WTC11 (cell line): Measurements from ENCODE around the gene ACTN1. TPM values are rescaled to one million over a fixed set of nuclear protein-coding genes. Genes with fewer than 3 reads are reported as not detected.

Source experiments
- ATAC-seq: fragments of 200-7000 bp; cut with Tn5 transposase; 2 replicates; pipeline ENCODE4 v1.10.0; 2021; ENCODE audit warnings: mild to moderate bottlenecking, moderate library complexity
- CTCF ChIA-PET: fragments of 300-600 bp; sonication (Branson Sonifier 250); formaldehyde crosslinking; loops from one replicate; lab custom pipeline; 2021; ENCODE audit warnings: antibody characterized with exemption; lab: Charles Lee
- POLR2A ChIA-PET: fragments of 350-600 bp; sonication (Branson Sonifier 250); formaldehyde crosslinking; loops from one replicate; lab custom pipeline; 2021; ENCODE audit warnings: antibody characterized with exemption; lab: Charles Lee
- DNase-seq: peaks from one replicate; pipeline ENCODE4 v3.0.0; 2021; ENCODE audit warnings: low spot score
- H3K27ac Mint-ChIP-seq: 2 replicates; pipeline ENCODE4 v1.8.0; 2021; ENCODE audit warnings: mixed read lengths
- H3K27me3 Mint-ChIP-seq: 2 replicates; pipeline ENCODE4 v1.8.0; 2021; ENCODE audit warnings: low read depth, mild to moderate bottlenecking, moderate library complexity, mixed read lengths
- H3K36me3 Mint-ChIP-seq: 2 replicates; pipeline ENCODE4 v1.8.0; 2021; ENCODE audit warnings: mixed read lengths
- H3K4me1 Mint-ChIP-seq: 2 replicates; pipeline ENCODE4 v1.8.0; 2022; ENCODE audit warnings: mixed read lengths
- H3K4me3 Mint-ChIP-seq: 2 replicates; pipeline ENCODE4 v1.8.0; 2021; ENCODE audit warnings: mild to moderate bottlenecking, moderate library complexity, mixed read lengths
- H3K9me3 Mint-ChIP-seq: 2 replicates; pipeline ENCODE4 v1.8.0; 2021; ENCODE audit warnings: mixed read lengths
- ARID4B ChIP-seq: sonication (generic); formaldehyde crosslinking; IDR thresholded peaks from 2 replicates; pipeline ENCODE4 v1.8.0; 2023; ENCODE audit warnings: missing genetic modification reagents, mild to moderate bottlenecking, borderline replicate concordance
- CDX4 ChIP-seq: fragments of 250-450 bp; sonication (Bioruptor Pico); IDR thresholded peaks from 2 replicates; pipeline ENCODE4 v1.9.0; 2021; ENCODE audit warnings: moderate library complexity, mild to moderate bottlenecking, inconsistent platforms, borderline replicate concordance
- CREB1 ChIP-seq: sonication (generic); formaldehyde crosslinking; IDR thresholded peaks from 2 replicates; pipeline ENCODE4 v1.8.0; 2023; ENCODE audit warnings: mild to moderate bottlenecking, missing genetic modification reagents
- CTCF ChIP-seq: fragments of 200-600 bp; IDR thresholded peaks from 2 replicates; pipeline ENCODE4 v1.8.0; 2022; ENCODE audit warnings: antibody characterized with exemption
- E2F1 ChIP-seq: sonication (generic); formaldehyde crosslinking; IDR thresholded peaks from 2 replicates; pipeline ENCODE4 v1.8.0; 2022; ENCODE audit warnings: mild to moderate bottlenecking, missing genetic modification reagents
- EMX1 ChIP-seq: fragments of 250-450 bp; sonication (Bioruptor Pico); IDR thresholded peaks from 2 replicates; pipeline ENCODE4 v1.8.0; 2021; ENCODE audit warnings: mild to moderate bottlenecking
- ESRRA ChIP-seq: sonication (generic); formaldehyde crosslinking; IDR thresholded peaks from 2 replicates; pipeline ENCODE4 v1.8.1; 2022; ENCODE audit warnings: mild to moderate bottlenecking, missing genetic modification reagents, borderline replicate concordance
- GTF2I ChIP-seq: fragments of 250-450 bp; sonication (Bioruptor Pico); conservative IDR thresholded peaks from 2 replicates; pipeline ENCODE4 v1.4.0; 2021; ENCODE audit warnings: mild to moderate bottlenecking
- JUN ChIP-seq: sonication (generic); formaldehyde crosslinking; IDR thresholded peaks from 2 replicates; pipeline ENCODE4 v1.8.0; 2023; ENCODE audit warnings: mild to moderate bottlenecking, missing genetic modification reagents
- NFE2L1 ChIP-seq: sonication (generic); formaldehyde crosslinking; IDR thresholded peaks from 2 replicates; pipeline ENCODE4 v1.8.1; 2023; ENCODE audit warnings: missing genetic modification reagents
- SMAD3 ChIP-seq: sonication (generic); formaldehyde crosslinking; IDR thresholded peaks from 2 replicates; pipeline ENCODE4 v1.8.0; 2022; ENCODE audit warnings: missing genetic modification reagents, mild to moderate bottlenecking, borderline replicate concordance
- TCF7 ChIP-seq: sonication (generic); formaldehyde crosslinking; IDR thresholded peaks from 2 replicates; pipeline ENCODE4 v1.8.0; 2022; ENCODE audit warnings: mild to moderate bottlenecking, low read depth, missing genetic modification reagents, moderate library complexity
- TEAD1 ChIP-seq: sonication (generic); formaldehyde crosslinking; IDR thresholded peaks from 2 replicates; pipeline ENCODE4 v1.8.0; 2022; ENCODE audit warnings: mild to moderate bottlenecking, missing genetic modification reagents
- ZBTB21 ChIP-seq: sonication (generic); formaldehyde crosslinking; IDR thresholded peaks from 2 replicates; pipeline ENCODE4 v1.8.1; 2023; ENCODE audit warnings: mild to moderate bottlenecking, missing genetic modification reagents, borderline replicate concordance
- ZMAT4 ChIP-seq: fragments of 250-450 bp; sonication (Bioruptor Pico); IDR thresholded peaks from 2 replicates; pipeline ENCODE4 v1.9.0; 2021; ENCODE audit warnings: mild to moderate bottlenecking
- ZNF121 ChIP-seq: sonication (generic); formaldehyde crosslinking; IDR thresholded peaks from 2 replicates; pipeline ENCODE4 v1.8.0; 2023; ENCODE audit warnings: missing genetic modification reagents
- ZNF263 ChIP-seq: sonication (generic); formaldehyde crosslinking; IDR thresholded peaks from 2 replicates; pipeline ENCODE4 v1.8.1; 2022; ENCODE audit warnings: low read depth, mild to moderate bottlenecking, moderate library complexity, missing genetic modification reagents
- ZNF317 ChIP-seq: sonication (generic); formaldehyde crosslinking; IDR thresholded peaks from 2 replicates; pipeline ENCODE4 v1.8.1; 2023; ENCODE audit warnings: low read depth, mild to moderate bottlenecking, moderate library complexity, missing genetic modification reagents, borderline replicate concordance
- total RNA-seq: library from RNA; stranded (reverse); gene quantifications from 3 replicates; pipeline ENCODE4 v1.2.3, GENCODE V29; 2021
- TF ChIP-seq, protein P1 (sequence below): sonication (generic); formaldehyde crosslinking; IDR thresholded peaks from 2 replicates; pipeline ENCODE4 v1.8.1; 2023; ENCODE audit warnings: mild to moderate bottlenecking, moderate library complexity, missing genetic modification reagents

The ACTN1 gene
- total RNA-seq, 1 experiment from 2014 or later = 196 TPM

- no peak for DNase-seq
- ChIA-PET CTCF (no interaction called here), POLR2A (no interaction called here)
- Mint-ChIP-seq H3K4me3 (no peak overlapping the region), H3K4me1 (no peaks in the 10 kb centered on the region), H3K36me3 (peaks cover 77% of the 10 kb centered on the region), H3K27ac (no peak overlapping the region), H3K27me3 (no peaks in the 10 kb centered on the region; the same call in 1 of the 2 replicates), H3K9me3 (no peaks in the 10 kb centered on the region)
- no peak for TF ChIP-seq ZNF317
- TF ChIP-seq CDX4 = no peak
- no peak for TF ChIP-seq CREB1 (CRISPR knock-in tag)
- ATAC-seq = no peak
Observed at GRCh38 chr14:68877993-68878575, 101.0 kb downstream of the ACTN1 start.

GRCh38 chr14:68876976-68877375 lies 102.1 kb downstream of the ACTN1 start:
- no peak for ATAC-seq
- peaks cover 80% of the 10 kb centered on the region for H3K36me3 Mint-ChIP-seq
- CTCF ChIA-PET = no interaction called here

DNA sequence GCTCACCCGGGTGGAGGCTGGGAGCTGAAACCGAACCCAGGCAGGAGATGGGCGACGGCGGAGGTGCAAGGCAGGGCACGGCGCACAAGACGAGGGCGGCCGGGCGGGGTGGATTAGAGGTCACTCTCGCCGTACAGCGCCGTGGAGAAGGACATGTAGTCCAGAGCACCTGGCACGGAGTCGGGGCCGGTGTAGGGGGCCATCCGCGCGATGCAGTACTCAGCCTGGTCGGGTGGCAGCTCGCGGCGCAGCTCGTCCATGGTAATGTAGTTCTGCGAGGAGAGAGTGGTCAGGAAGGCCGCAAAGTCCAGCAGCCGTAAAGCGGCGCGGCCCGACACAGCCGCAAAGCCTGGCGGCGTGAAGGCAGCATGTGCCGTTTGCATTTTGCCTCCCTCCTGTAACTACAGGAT lies 104.4 kb downstream of the ACTN1 start:
- ChIA-PET POLR2A (no interaction called here), CTCF (no interaction called here)
- TF ChIP-seq GTF2I (CRISPR knock-in tag) (no peak), E2F1 (CRISPR knock-in tag) (no peak), TCF7 (no peak), NFE2L1 (CRISPR knock-in tag) (no peak), JUN (CRISPR knock-in tag) (no peak), TEAD1 (no peak), ZMAT4 (CRISPR knock-in tag) (no peak), EMX1 (no peak), ARID4B (CRISPR knock-in tag) (no peak), ZNF263 (no peak), CTCF (no peak)
- Mint-ChIP-seq H3K36me3 (peaks cover 72% of the 10 kb centered on the region), H3K9me3 (0 out of 2 replicates have a peak, but pooled peaks cover 3% of the 10 kb centered on the region), H3K4me3 (no peak overlapping the region), H3K27ac (no peak overlapping the region), H3K4me1 (no peaks in the 10 kb centered on the region), H3K27me3 (no peaks in the 10 kb centered on the region; the same call in 1 of the 2 replicates)
- DNase-seq (no peak), ATAC-seq (no peak)

More at GRCh38 chr14:68876976-68877375, 102.1 kb downstream of the ACTN1 start:
- Mint-ChIP-seq H3K4me3 (no peak overlapping the region), H3K27me3 (no peaks in the 10 kb centered on the region; the same call in 1 of the 2 replicates), H3K4me1 (no peaks in the 10 kb centered on the region), H3K9me3 (no peaks in the 10 kb centered on the region), H3K27ac (no peak overlapping the region)
- POLR2A ChIA-PET = no interaction called here
- no peak for DNase-seq
- no peak for TF ChIP-seq ZBTB21
- no peak for TF ChIP-seq ZNF121
- no peak for TF ChIP-seq ESRRA
- TF ChIP-seq, protein P1, sequence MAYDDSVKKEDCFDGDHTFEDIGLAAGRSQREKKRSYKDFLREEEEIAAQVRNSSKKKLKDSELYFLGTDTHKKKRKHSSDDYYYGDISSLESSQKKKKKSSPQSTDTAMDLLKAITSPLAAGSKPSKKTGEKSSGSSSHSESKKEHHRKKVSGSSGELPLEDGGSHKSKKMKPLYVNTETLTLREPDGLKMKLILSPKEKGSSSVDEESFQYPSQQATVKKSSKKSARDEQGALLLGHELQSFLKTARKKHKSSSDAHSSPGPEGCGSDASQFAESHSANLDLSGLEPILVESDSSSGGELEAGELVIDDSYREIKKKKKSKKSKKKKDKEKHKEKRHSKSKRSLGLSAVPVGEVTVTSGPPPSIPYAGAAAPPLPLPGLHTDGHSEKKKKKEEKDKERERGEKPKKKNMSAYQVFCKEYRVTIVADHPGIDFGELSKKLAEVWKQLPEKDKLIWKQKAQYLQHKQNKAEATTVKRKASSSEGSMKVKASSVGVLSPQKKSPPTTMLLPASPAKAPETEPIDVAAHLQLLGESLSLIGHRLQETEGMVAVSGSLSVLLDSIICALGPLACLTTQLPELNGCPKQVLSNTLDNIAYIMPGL (CRISPR knock-in tag) = no peak
- no peak for TF ChIP-seq SMAD3
